GM19455 (cell line): ENCODE measurements around the gene C19orf47.

Source experiments
- ATAC-seq: cut with Tn5 transposase; IDR thresholded peaks from one replicate; pipeline ENCODE4 v1.9.1; 2021; ENCODE audit not compliant: unreplicated experiment

Gene C19orf47

DNA sequence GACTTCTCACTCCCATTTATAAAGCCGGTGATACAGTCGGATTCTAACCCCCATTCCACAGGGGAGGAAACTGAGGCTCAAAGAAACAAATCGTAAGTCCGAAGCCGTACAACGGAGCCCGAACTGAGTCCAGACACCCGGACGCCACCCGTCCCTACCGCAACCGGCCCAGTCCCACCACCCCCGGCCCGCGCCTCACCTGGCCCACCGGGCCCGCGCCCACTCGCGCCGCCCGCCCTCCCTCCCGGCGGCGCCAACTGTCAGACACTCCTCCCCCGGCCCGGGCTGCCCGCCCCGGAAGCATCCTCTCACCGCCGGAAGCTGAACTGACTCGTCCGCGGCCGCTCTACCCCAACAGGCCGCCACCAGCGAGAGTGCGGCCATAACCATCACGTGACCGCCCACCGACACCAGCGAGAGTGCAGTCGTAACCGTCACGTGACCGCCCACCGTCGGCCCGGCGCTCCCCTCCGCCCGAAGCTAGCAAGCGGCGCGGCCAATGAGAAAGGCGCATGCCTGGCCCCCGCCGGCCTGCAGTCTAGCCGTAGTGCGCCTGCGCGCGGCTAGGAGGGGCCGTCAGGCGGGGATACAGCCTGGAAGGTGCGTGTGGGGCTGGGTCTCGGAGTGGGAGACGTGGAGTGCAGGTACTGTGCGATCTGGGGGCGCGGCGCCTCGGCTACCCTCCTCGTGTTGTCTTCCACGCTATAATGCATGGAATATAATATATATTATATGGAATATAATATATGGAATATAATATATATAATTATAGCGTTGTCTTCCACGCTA, at the start of gene C19orf47, which contains the start of gene PLD3:
Gene C19orf47 (minus strand): TSS at position 273 of the 789 bp plus-strand sequence. CDS start 6,540 bp downstream, outside the sequence.
Gene PLD3 (plus strand): TSS at position 571 of the 789 bp plus-strand sequence. CDS start 17,789 bp downstream, outside the sequence.
- peak; percentile 85 for ATAC-seq

- ATAC-seq, result no peak
Observed at GRCh38 chr19:40397568-40397906, 49.3 kb upstream of the C19orf47 start.

DNA sequence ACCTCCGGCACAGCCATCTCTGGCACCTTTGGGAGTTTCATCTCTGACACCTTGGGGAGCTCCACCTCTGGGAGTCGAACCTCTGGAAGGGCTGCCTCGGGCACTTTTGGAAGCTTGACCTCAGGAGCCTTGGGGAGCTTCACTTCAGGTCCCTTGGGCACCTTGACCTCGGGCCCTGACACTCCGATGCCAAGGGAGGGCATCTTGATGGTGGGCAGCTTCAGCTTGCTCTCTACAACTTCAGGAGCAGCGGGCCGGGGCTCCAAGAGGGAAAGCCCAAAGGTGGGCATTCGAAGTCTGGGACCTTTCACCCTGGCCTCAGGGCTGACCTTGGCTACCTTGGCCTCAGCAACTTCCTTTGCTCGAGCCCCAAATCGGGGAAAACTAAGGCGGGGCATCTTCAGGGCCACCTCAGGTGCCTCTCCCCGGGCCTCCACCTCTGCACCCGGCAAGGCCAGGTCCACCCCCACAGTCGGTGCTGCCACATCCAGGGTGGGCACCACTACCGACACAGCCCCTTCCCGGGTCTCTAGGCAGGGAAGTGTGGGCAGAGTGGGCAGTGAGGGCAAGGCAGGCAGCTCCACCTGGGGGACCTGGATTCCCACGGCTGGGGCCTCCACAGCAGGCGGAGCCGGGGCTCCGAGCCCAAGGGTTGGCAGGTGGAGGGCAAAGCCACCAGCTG, 48.8 kb upstream of the C19orf47 start:
- ATAC-seq, result no peak

GRCh38 chr19:40395956-40396355, 47.8 kb upstream of the C19orf47 start:
- no peak for ATAC-seq

DNA sequence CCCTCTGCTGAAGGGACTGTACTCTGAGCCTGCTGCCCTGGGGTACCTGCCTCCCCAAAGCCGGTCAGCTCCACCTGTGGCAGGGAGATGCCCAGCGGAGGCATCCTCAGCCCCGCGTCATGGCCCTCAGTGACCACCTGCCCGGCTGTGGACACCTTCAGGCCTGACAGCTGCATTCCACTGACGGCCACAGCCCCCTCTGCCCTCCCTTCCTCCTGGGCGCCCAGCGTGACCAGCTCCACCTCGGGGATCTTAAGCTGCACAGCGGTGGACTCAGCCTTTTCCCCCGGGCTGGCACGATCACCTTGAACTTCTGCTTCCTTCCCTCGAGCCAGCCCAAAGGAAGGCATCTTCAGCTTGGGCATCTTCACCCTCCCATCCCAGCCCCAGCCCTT, 46.6 kb upstream of the C19orf47 start:
- ATAC-seq, result no peak

DNA sequence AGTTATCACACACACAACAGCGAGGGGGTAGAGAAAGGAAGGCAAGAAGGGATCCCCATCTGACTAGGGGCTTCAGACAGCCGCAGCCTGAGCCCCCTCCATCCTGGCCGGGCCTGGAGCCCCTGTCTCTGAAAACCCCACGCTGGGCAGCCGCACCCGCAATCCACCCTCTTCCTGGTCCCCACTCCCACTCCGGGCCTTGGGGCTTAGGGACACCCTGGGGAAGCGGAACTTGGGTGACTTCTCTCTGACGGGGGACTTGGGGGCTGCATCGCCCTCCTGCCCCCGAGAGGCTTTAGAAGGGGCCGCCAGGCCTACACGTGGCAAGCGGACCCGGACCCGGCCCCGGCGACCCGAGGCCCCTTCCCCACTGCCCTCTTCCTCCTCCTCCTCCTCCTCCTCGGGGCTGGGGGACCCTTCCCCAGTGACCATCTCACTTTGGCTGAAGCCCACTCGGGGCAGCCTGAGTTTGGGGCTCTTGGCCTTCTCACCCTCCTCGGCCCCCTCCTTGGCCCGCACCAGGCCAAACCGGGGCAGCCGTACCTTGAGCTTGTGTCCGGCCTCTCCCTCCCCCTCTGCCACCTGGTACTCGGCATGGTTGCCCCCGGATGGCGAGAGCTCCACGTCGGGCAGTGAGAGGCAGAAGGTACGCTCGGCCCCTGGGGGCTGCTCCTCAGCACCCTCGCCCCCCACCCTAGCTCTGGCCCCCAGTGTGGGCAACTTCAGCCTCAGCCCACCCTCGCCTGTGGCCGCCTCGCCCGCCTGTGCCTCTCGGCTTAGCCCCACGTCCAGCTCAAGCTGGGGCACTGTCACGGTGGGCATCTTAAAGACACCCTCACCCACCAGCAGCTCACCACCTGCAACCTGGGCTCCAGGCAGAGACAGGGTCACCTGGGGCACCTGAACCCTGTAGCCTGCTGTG, 46.0 kb upstream of the C19orf47 start:
- ATAC-seq, result no peak

DNA sequence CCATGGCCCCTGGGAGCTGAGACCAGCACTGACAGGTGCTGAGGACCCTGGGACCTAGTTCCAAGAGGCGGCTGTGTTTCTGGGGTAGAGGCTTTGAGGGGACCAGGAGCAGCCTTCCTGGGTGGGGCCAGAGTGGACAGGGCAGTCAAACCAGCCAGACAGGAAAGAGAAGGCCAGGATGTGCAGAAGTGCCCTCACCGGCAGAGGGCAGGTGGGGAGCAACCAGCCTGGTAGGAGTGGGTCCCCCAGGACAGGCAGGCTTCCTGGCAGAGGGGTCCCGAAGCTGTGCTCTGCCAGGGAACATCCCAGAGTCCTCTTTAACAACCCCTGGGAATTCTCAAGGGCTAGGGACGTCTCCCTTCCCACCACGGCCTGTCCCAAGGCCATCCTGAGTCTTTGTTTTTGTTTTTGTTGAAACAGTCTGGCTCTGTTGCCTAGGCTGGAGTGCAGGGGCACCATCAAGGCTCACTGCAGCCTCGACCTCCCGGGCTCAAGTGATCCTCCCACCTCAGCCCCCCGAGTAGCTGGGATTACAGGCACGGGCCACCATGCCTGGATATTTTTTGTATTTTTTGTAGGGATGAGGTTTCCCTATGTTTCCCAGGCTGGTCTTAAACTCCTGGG, 44.8 kb upstream of the C19orf47 start:
- ATAC-seq, result no peak

GRCh38 chr19:40392123-40392522, 43.9 kb upstream of the C19orf47 start:
- no peak for ATAC-seq

DNA sequence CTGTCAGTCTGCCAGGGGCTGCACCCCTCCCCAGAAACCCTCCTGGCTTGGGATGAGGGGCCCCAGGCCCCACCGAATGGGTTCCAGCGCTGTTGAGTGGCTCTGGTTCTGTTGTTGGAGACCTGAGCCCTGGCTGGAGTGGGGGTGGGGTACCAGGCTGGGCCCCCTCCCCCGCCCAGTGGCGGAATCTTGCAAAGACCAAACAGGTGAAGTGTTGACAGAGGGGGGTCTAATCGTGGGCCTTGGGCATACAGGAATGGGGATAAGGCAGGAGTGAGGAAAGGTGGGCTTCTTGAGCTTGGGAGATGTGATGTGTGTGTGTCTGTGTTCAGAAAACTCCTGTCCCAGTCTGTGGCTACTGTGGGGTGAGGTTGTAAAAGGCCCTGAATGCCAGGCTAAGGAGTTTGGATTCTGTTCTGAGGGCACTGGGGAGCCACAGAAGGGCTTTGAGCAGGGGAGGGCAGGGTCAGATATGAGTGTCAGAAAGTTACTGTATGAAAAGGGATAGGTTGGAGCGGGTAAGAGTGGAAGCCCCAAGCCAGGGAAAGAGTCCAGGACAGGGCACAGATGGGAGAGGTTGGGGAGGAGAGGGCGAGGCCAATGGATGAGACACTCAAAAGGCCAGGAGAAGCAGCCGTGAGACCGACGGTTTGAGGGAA, 42.0 kb upstream of the C19orf47 start, which contains the start of gene HIPK4:
Gene HIPK4 (minus strand): TSS at position 98 of the 659 bp plus-strand sequence. CDS start 279 bp downstream, outside the sequence.
- no peak for ATAC-seq

DNA sequence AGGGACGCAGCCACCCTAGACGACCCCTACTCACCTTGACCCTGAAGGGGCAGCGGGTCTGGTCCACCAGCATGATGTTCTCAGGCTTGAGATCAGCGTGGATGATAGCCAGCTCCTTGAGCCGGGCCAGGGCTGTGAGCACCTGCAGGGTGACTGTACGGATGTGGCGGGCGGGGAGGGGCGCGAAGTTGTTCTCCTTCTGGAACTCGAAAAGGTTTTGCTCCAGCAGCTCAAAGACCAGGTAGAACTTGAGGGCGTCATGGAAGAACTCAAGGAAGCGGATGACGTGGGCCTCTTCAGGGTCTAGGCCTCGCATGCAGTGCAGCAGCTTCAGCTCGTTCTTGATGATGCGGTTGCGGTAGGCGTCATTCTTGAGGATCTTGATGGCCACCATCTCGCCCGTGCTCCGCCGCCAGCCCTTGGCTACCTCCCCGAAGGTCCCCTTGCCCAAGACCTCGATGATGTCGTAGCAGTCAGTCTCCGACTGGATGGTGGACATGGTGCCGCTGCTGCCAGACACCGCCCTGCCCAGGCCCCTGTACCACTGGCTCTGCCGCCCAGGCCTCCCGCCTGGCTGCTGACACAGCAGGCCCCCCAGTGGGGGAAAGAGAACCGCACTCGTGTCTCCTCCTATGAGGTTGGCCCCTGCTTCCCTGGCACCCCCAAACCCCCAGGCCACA, 41.3 kb upstream of the C19orf47 start:
- ATAC-seq, result no peak

DNA sequence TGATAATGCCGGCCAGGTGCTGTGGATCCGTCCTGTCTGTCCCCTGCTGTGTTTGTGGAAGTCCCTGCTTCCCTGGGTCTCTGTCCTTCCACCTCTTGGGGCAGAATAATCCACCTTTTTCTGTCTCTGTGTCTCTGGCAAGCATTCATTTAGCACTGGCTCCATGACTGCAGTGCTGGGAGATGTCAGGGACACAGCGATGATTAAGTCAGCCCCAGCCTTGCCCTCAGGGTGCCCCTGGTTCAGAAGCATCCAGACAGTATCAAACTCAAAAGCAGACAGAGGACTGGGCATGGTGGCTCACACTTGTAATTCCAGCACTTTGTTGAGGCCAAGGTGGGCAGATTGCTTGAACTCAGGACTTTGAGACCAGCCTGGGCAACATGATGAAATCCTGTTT, 40.3 kb upstream of the C19orf47 start:
- no peak for ATAC-seq

GRCh38 chr19:40387155-40387554, 39.0 kb upstream of the C19orf47 start:
- no peak for ATAC-seq

DNA sequence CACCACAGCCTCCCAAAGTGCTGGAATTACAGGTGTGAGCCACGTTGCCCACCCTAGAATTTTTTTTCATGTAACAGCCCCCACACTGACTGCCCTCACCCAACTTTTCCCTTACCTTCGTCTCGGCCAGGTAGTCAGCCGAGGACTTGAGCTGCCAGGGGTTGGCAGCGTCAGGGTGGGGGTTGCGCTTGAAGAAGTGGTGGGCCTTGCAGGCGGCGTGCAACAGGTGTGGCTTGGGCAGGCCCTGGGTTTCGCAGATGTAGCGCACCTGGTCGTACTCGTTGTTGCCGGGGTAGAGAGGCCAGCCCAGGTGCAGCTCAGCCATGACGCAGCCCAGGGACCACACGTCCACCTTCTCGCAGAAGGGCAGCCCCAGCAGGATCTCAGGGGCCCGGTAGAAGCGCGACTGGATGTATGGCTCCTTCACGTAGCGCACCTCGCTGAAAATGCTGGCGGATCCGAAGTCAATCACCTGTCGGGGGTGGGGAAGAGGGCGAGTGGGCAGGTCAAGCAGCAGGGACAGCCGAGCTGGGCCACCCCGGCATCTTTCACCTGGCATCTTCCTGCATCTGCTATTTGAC, 35.6 kb upstream of the C19orf47 start:
- ATAC-seq, result no peak

- ATAC-seq, result no peak
Observed at GRCh38 chr19:40381321-40381720, 33.1 kb upstream of the C19orf47 start.

DNA sequence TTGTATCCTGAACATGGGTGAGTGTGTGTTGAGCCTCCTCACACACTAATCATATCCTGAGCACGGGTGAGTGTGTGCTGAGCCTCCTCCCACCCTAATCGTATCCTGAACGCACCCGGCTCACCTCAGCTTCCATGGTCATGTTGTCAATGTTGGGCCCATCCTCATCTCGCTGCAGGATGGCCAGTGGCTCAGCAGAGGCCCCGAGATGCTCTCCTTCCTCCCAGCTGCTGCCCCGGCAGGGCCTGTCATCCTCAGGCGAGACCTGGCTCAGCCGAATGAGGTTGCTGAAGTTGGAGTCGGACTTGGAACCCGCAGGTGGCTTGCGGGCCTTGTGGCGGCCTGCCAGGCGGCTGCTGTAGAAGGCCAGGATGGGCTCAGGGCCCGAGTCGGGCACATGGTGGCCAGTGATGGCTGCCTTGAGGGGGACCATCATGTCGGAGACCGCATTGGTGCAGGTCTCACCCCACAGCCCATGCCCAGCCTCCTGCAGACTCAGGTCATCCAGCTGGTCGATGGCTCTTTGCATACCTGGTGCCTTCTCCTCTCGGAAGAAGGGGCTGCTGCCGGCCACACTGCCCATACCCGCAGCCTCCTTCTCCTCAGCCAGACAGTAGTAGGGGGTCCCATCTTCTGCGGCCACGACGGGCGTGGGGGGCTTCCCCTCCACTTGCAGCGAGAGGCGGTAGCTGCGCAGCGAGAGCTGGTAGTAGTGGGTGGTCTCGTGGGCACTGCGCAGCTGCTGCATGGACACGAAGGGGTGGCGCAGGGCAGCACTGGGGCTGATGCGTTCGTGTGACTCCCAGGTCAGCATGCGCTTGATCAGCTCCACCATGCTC, 32.2 kb upstream of the C19orf47 start:
- no peak for ATAC-seq

- ATAC-seq, result no peak
Observed at GRCh38 chr19:40379446-40380198, 31.4 kb upstream of the C19orf47 start.

DNA sequence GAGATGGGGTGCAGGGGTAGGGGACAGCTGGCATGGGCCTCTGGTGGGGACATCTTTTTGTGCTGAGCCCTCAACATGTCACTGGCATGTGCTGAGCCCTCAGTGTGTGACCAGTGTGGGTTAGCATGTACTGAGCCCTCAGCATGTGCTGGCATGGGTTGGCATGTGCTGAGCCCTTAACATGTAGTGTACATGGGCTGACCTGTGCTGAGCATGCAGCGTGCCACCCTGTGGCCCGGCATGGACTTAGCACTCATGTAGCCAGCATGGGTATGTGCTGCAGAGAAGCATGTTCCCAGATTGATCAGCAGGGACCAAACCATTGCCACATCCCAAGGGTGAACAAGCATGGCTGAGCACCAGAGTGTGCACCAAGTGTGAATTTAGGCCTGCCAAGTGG, 30.3 kb upstream of the C19orf47 start:
- ATAC-seq, result no peak
